B cell (primary cell): Measurements from ENCODE around the gene LRR1. TPM values are rescaled to one million over a fixed set of nuclear protein-coding genes. Genes with fewer than 3 reads are reported as not detected.

Experiments used
- ATAC-seq: fragments of 200-7000 bp; cut with Tn5 transposase; one replicate; pipeline ENCODE4 v1.10.0; 2021; ENCODE audit warnings: low read depth, mild to moderate bottlenecking, moderate number of reproducible peaks, moderate library complexity
- CTCF ChIA-PET: fragments of 350-600 bp; sonication (Branson Sonifier 250); formaldehyde crosslinking; loops from one replicate; lab custom pipeline; 2021; ENCODE audit warnings: antibody characterized with exemption, inconsistent platforms; lab: Charles Lee
- POLR2A ChIA-PET: fragments of 350-600 bp; sonication (Branson Sonifier 250); formaldehyde crosslinking; loops from one replicate; lab custom pipeline; 2021; ENCODE audit warnings: antibody characterized with exemption; lab: Charles Lee
- DNase-seq: peaks from one replicate; pipeline ENCODE4 v3.0.0; 2013
- H2AFZ ChIP-seq: 2 replicates; pipeline ENCODE4 v1.6.1; 2012; ENCODE audit warnings: mild to moderate bottlenecking, low read depth, low read length; ENCODE audit not compliant: insufficient read depth, poor library complexity, severe bottlenecking
- H3K27ac ChIP-seq, 2 donors: 1 replicate in 1 of 2; 2 replicates in 1 of 2; pipeline ENCODE4 v1.5.1; 2012 to 2013; ENCODE audit warnings: low read length in 2 of 2, mild to moderate bottlenecking in 2 of 2, moderate library complexity in 1 of 2
- H3K27me3 ChIP-seq, 4 experiments: fragments of 200-600 bp in 1 of 4; sonication (generic) in 1 of 4; replicated peaks in 1 of 4; 1 replicate in 2 of 4; 2 replicates in 2 of 4; pipeline versions ENCODE4 v1.6.1 to v1.7.0; 2013 to 2016; ENCODE audit warnings: low read length in 3 of 4, mild to moderate bottlenecking in 2 of 4, mixed read lengths in 1 of 4, moderate library complexity in 1 of 4; ENCODE audit not compliant: insufficient read depth in 4 of 4, control insufficient read depth in 3 of 4; ENCODE audit errors: control extremely low read depth in 1 of 4
- H3K36me3 ChIP-seq, 2 experiments: replicated peaks in 1 of 2; 1 replicate in 1 of 2; 2 replicates in 1 of 2; pipeline versions ENCODE4 v1.6.1 to v1.7.1; 2013; ENCODE audit warnings: low read length in 1 of 2; ENCODE audit not compliant: insufficient read depth in 2 of 2, control insufficient read depth in 1 of 2; ENCODE audit errors: control extremely low read depth in 1 of 2, extremely low read depth in 1 of 2
- H3K4me1 ChIP-seq, 2 donors: fragments of 200-600 bp in 1 of 2; sonication (generic) in 1 of 2; 1 replicate in 1 of 2; 2 replicates in 1 of 2; pipeline versions ENCODE4 v1.5.1 to v1.6.1; 2013 to 2017; ENCODE audit warnings: low read length in 2 of 2; ENCODE audit not compliant: control insufficient read depth in 2 of 2, insufficient read depth in 2 of 2
- H3K4me2 ChIP-seq: replicated peaks from 2 replicates; pipeline ENCODE3; 2012; ENCODE audit warnings: mild to moderate bottlenecking, low read depth, low read length; ENCODE audit not compliant: poor library complexity, severe bottlenecking
- H3K4me3 ChIP-seq, 5 experiments: fragments of 200-600 bp in 1 of 5; sonication (generic) in 1 of 5; 1 replicate in 3 of 5; 2 replicates in 2 of 5; pipeline versions ENCODE4 v1.5.1 to v1.7.0; 2011 to 2016; ENCODE audit warnings: low read length in 4 of 5, mild to moderate bottlenecking in 4 of 5, low read depth in 2 of 5, control low read depth in 1 of 5, moderate library complexity in 1 of 5; ENCODE audit not compliant: insufficient read depth in 1 of 5; ENCODE audit errors: control extremely low read depth in 1 of 5, extremely low read depth in 1 of 5
- H3K79me2 ChIP-seq: fragments of 200-600 bp; sonication (generic); one replicate; pipeline ENCODE4 v1.6.0; 2016; ENCODE audit warnings: low read length; ENCODE audit not compliant: control insufficient read depth, insufficient read depth
- H3K9ac ChIP-seq: fragments of 200-600 bp; sonication (generic); 2 replicates; pipeline ENCODE4 v1.6.1; 2017; ENCODE audit warnings: mild to moderate bottlenecking, low read length, moderate library complexity
- H3K9me3 ChIP-seq, 3 donors: one replicate each; pipeline versions ENCODE4 v1.6.1 to v1.7.1; 2013; ENCODE audit warnings: low read length in 2 of 3; ENCODE audit not compliant: control insufficient read depth in 2 of 3, insufficient read depth in 1 of 3; ENCODE audit errors: control extremely low read depth in 1 of 3
- H4K20me1 ChIP-seq: 2 replicates; pipeline ENCODE4 v1.6.0; 2012; ENCODE audit warnings: mild to moderate bottlenecking, low read length; ENCODE audit not compliant: insufficient read depth, control insufficient read depth, poor library complexity, severe bottlenecking
- H3K27ac Mint-ChIP-seq: one replicate; pipeline ENCODE4 v1.8.0; 2021; ENCODE audit warnings: mixed read lengths
- H3K27me3 Mint-ChIP-seq: one replicate; pipeline ENCODE4 v1.8.0; 2021; ENCODE audit warnings: mixed read lengths
- H3K4me1 Mint-ChIP-seq: one replicate; pipeline ENCODE4 v1.8.0; 2021; ENCODE audit warnings: mixed read lengths
- H3K4me3 Mint-ChIP-seq: one replicate; pipeline ENCODE4 v1.8.0; 2021; ENCODE audit warnings: mixed read lengths
- H3K9me3 Mint-ChIP-seq: one replicate; pipeline ENCODE4 v1.8.0; 2022; ENCODE audit warnings: mixed read lengths; ENCODE audit not compliant: insufficient read depth
- CTCF ChIP-seq: fragments of 200-600 bp; IDR thresholded peaks from one replicate; pipeline ENCODE4 v1.8.0; 2022; ENCODE audit warnings: antibody characterized with exemption, mild to moderate bottlenecking
- EZH2 ChIP-seq: IDR thresholded peaks from 2 replicates; pipeline ENCODE4 v1.6.1; 2012; ENCODE audit warnings: borderline replicate concordance, low read depth, mild to moderate bottlenecking, moderate library complexity, low read length; ENCODE audit not compliant: insufficient read depth, poor library complexity, severe bottlenecking
- WGBS: methylation state at CpG from one replicate; pipeline ENCODE4 v1.1.5; 2013; ENCODE audit warnings: missing lambda C conversion rate; ENCODE audit not compliant: insufficient coverage; 5-methylcytosine and 5-hydroxymethylcytosine counted together
- intact Hi-C: fragments of 100-400 bp; cut with micrococcal nuclease; formaldehyde crosslinking; loops from one replicate; pipeline ENCODE4 v1.10.0; 2022
- polyA plus RNA-seq: library from polyadenylated mRNA; depleted of rRNA; stranded (reverse); fragments of >200 nt; gene quantifications from 2 replicates; pipeline ENCODE4 v1.2.3, GENCODE V29; 2012
- total RNA-seq, 2 donors: library from RNA; stranded (reverse); fragments of 120-200 nt in 1 of 2; gene quantifications; 1 replicate in 1 of 2; 2 replicates in 1 of 2; pipeline versions ENCODE4 v1.2.3 to v1.2.4, GENCODE V29; 2013 to 2022

Gene LRR1
- total and polyA plus RNA-seq, 2 donors (not counting 1 experiment from before 2014, with no cell fraction given): 3.5 to 10.3 TPM

DNA sequence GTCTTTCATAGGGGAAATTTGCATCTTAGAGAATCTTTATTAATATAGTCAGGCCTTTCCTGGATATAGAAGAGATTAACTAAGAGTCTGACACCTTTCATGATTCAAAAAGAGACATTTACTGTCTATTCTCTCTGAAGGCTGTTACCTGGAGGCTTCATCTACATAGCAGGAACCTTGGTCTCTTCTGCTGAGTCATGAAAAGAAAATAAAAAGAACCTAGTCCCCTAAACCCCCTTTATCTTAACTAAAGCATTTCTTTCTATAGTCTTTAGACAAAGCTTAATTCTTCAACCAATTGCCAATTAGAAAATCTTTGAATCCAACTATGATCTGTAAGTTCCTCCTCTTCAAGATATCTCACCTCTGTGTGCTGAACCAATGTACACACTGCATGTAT lies 45.6 kb upstream of the LRR1 start:
- Mint-ChIP-seq H3K27ac (no peak overlapping the region), H3K27me3 (no peaks in the 10 kb centered on the region), H3K4me3 (no peak overlapping the region), H3K9me3 (no peaks in the 10 kb centered on the region), H3K4me1 (peaks cover 3% of the 10 kb centered on the region)
- ChIA-PET POLR2A (no interaction called here), CTCF (no interaction called here)
- Histone ChIP-seq H3K79me2 (no peaks in the 10 kb centered on the region), H3K36me3 (no peaks in the 10 kb centered on the region), H2AFZ (no peak overlapping the region), H3K27ac (no peak overlapping the region), H3K9ac (no peak overlapping the region), H3K4me2 (no peak overlapping the region), H3K9me3 (no peaks in the 10 kb centered on the region), H3K4me3 (no peak overlapping the region), H4K20me1 (no peaks in the 10 kb centered on the region), H3K4me1 (no peaks in the 10 kb centered on the region), H3K27me3 (peaks cover 0 to 6% (median 0%) of the 10 kb centered on the region in 4 experiments)
- no peak for DNase-seq
- no peak for ATAC-seq
- intact Hi-C loops: no loop called here
- TF ChIP-seq EZH2 (no peak), CTCF (no peak)

- no peak for TF ChIP-seq EZH2
- H3K79me2 ChIP-seq: no peaks in the 10 kb centered on the region
- H3K9ac ChIP-seq: no peak overlapping the region
- no peaks in the 10 kb centered on the region for H3K27me3 Mint-ChIP-seq
- no peak overlapping the region for H3K4me2 ChIP-seq
- ChIA-PET POLR2A (no interaction called here), CTCF (no interaction called here)
- no peak for ATAC-seq
- 100% methylated on average over 1 of the region's 3 CpGs for WGBS
- intact Hi-C loops: no loop called here
- H3K4me1 Mint-ChIP-seq: peaks cover 3% of the 10 kb centered on the region
- H3K27me3 ChIP-seq: peaks cover 0 to 6% (median 0%) of the 10 kb centered on the region in 4 experiments
- no peaks in the 10 kb centered on the region for H4K20me1 ChIP-seq
- H3K4me3 ChIP-seq: no peak overlapping the region
- no peak overlapping the region for H3K27ac Mint-ChIP-seq
- no peaks in the 10 kb centered on the region for H3K4me1 ChIP-seq
- H2AFZ ChIP-seq: no peak overlapping the region
- DNase-seq: no peak
- H3K36me3 ChIP-seq: no peaks in the 10 kb centered on the region
- H3K9me3 Mint-ChIP-seq: no peaks in the 10 kb centered on the region
- no peaks in the 10 kb centered on the region for H3K9me3 ChIP-seq
- no peak overlapping the region for H3K4me3 Mint-ChIP-seq
- H3K27ac ChIP-seq: no peak overlapping the region
These were observed 44.8 kb upstream of the LRR1 start for GRCh38 chr14:49553892-49554291.
